ENCODE results near the gene SEPTIN2.
A peak's percentile ranks its signal among the peaks of the same experiment; 100 is the strongest.
"Not testable (repeated sequence)": the region's sequence is repeated elsewhere in the genome, so short reads cannot be mapped to it uniquely, and the experiment has no call there.

SEPTIN2 gene

DNA sequence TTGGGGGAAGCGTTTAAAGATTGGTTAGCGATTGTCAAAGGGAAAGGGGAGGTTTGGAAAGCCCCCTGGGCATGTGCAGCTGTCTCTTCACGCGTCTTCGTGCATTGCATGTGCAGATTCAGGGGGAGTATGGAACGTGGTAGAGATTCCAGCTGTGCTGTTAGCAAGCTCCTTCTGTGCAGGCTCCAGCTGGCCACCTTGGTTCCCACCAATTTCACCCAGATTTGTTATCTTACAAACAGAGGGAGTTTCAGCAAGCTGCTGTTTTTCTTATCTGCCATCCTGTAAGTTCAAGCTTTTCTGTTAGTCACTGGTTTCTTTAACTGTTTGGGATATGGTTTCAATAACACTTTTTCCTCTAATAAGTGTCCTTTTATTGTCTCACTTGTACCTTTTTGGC, 70.8 kb downstream of the SEPTIN2 start:
- DNase-seq (ENCODE audit: low read depth, low spot score), result no peak
- ChIA-PET POLR2A (no interaction called here), CTCF (no interaction called here)
- H3K4me3 ChIP-seq (ENCODE audit: low read depth, low read length), result no peak overlapping the region
- TF ChIP-seq, protein P1, sequence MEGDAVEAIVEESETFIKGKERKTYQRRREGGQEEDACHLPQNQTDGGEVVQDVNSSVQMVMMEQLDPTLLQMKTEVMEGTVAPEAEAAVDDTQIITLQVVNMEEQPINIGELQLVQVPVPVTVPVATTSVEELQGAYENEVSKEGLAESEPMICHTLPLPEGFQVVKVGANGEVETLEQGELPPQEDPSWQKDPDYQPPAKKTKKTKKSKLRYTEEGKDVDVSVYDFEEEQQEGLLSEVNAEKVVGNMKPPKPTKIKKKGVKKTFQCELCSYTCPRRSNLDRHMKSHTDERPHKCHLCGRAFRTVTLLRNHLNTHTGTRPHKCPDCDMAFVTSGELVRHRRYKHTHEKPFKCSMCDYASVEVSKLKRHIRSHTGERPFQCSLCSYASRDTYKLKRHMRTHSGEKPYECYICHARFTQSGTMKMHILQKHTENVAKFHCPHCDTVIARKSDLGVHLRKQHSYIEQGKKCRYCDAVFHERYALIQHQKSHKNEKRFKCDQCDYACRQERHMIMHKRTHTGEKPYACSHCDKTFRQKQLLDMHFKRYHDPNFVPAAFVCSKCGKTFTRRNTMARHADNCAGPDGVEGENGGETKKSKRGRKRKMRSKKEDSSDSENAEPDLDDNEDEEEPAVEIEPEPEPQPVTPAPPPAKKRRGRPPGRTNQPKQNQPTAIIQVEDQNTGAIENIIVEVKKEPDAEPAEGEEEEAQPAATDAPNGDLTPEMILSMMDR (IDR thresholded peaks at IDR 0.05; ENCODE audit: insufficient read depth, low read length, missing control alignments), result no peak

DNA sequence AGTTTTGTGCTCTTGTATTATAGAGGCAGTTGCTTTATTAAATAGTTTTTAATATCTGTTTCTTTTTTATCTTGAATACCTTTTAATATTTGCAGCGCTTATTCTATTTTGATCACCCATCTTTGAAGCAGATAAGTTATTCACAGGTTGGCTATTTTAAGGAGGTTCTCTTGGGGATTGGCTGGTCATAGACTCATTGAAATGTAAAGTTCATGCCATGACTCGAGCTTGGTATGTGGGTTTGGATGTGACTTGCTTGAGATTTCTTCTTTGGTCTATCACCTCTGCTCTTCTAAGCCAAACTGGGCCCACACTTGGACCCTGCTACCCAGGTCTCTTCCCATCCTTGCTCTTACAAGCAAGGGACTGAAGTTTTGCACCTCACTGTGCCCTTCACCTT, 74.0 kb downstream of the SEPTIN2 start:
- ChIA-PET CTCF (interaction anchor here (1.6 kb wide), 1 partner anchor 14 kb away, joined by 4 read pairs; no protein-coding TSS in a partner anchor), POLR2A (no interaction called here)
- no peak for DNase-seq (ENCODE audit: low read depth, low spot score)
- no peak overlapping the region for H3K4me3 ChIP-seq (ENCODE audit: low read depth, low read length)
- TF ChIP-seq, protein P1 (IDR thresholded peaks at IDR 0.05; ENCODE audit: insufficient read depth, low read length, missing control alignments), result no peak

DNA sequence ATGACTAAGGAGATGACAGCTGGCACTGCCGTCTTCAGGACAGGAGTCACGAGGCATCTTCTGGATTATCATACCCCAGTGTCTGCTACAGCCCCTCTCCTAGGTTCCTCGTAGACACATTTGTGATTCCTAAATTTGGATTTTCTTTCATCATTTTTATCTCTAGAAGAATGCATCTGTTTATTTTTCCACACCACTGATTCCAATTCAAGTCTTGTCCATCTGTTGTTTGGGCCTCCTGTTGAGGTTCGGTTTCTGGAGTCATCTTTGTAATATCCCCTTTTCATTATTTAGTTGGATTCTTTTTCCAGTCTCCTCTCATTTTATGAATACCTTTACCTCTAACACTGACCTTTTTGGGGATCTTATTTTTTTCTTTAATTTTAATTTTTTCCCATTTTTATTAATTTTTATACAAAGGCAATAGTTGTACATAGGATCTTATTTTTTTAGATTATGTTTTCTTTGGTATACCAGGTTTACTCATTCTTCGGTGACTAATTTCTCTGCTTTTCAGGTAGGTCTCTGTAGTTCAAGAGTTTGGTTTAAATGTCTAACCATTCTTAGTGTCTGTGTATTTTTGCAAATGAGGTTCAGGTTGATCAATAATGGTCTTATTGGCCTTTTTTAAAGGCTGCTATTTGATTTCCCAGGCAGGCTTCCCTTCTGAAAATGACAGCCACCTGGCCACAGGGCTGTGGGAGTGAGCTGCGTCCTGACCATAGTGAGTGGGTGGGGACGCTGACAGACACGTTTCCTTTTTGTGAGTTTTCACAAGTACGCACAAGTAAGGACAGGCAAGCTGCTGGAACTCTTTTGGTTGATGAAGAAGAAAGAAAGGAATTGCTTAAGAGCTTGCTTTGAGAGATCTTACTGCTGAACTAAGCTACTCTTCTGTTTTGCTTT, 74.8 kb downstream of the SEPTIN2 start:
- TF ChIP-seq, protein P1 (IDR thresholded peaks at IDR 0.05; ENCODE audit: insufficient read depth, low read length, missing control alignments), result no peak
- no peak overlapping the region for H3K4me3 ChIP-seq (ENCODE audit: low read depth, low read length)
- ChIA-PET CTCF (interaction anchor here (0.9 to 1.6 kb wide), 4 partner anchors 13 to 312 kb away, joined by 3 to 4 read pairs (median 3); partner anchors contain the start of genes HDLBP and SEPTIN2), POLR2A (no interaction called here)
- DNase-seq (ENCODE audit: low read depth, low spot score), result no peak

DNA sequence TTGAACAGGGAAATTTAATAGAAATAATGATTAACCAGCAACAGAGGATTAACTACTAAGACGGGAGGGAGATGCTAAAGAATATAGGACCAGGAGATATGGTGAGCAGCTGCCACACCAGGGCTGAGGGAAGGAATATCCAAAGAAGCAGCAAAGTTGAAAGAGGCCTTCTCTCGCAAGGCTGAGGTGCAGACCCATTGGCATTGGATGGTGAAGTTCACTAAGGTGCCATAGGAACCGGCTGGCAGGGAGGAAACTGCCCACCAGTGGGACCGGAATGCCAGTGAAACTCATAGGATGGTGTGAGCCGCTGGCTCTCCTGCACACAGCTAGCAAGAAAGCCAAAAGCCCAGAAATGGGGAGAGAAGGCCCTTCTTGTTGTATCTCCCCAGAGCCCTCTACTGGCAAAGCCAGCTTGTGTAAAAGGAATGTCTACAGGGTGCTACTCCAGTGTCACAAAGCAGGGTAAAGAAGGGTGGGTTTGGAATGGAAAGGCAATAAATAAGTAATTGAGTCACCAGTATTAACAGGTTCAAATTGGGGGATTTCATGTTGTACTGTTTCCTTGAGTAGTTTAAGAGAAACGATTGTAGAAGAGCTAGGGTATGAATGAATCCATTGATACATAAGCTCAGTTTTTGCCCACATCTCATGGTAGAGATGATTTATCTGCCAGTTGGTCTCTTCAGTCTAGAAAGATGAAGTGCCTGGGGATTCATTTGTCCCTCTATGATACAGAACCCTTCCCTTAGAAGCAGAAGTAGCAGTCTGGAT, 76.4 kb downstream of the SEPTIN2 start:
- no peak for DNase-seq (ENCODE audit: low read depth, low spot score)
- CTCF ChIA-PET, result interaction anchor here (0.7 to 1.7 kb wide), 8 partner anchors 9 to 541 kb away, joined by 3 to 5 read pairs (median 3); no protein-coding TSS in a partner anchor
- TF ChIP-seq, protein P1 (IDR thresholded peaks at IDR 0.05; ENCODE audit: insufficient read depth, low read length, missing control alignments), result peak; percentile 46
- POLR2A ChIA-PET, result no interaction called here
- H3K4me3 ChIP-seq (ENCODE audit: low read depth, low read length), result no peak overlapping the region

DNA sequence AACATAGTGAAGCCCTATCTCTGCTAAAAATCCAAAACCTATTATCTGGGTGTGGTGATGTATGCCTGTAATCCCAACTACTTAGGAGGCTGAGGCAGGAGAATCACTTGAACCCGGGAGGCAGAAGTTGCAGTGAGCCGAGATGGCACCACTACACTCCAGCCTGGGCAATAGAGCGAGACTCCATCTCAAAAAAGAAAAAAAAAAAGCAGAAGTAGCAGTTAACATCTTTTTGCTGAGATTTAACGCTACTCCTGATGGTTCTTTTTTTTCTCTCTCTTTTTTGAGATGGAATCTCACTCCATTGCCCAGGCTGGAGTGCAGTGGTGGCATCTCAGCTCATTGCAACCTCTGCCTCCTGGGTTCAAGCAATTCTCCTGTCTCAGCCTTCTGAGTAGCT, 77.0 kb downstream of the SEPTIN2 start:
- H3K4me3 ChIP-seq (ENCODE audit: low read depth, low read length); DNase-seq (ENCODE audit: low read depth, low spot score); POLR2A ChIA-PET: not testable (repeated sequence)
- CTCF ChIA-PET, result interaction anchor here (1.1 to 1.7 kb wide), 6 partner anchors 9 to 541 kb away, joined by 3 to 5 read pairs (median 4); no protein-coding TSS in a partner anchor

DNA sequence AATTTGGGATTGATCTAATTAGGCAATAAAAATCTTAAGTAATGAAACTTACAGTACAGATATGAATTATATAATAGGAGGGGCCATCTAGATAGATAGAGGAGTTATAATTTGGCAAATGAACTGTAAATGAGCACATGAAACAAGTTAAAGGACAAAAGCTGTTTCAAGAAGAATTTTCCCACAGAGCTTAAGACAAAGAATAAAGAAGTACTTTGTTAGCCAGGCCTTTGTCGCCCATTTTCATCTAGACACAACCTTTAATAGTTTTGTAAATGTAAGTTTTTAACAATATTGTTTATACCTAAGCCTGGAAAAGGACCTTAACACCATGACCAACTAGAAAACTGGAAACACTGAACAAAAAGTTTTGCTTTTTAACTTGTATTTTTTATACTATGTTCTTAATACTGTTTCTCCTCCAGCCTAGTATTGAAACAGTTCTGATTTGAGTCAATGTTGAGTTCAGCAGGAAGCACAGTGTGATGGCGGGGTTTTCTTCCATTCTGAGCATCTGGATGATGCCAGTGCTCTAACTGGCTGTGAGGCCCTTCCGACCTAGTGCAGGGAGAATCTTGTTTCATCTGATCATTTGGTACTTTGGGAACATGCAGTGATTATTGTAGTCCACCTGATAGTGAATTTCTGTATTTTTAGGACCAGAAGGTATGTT, 77.9 kb downstream of the SEPTIN2 start:
- TF ChIP-seq, protein P1 (IDR thresholded peaks at IDR 0.05; ENCODE audit: insufficient read depth, low read length, missing control alignments), result no peak
- DNase-seq (ENCODE audit: low read depth, low spot score), result no peak
- H3K4me3 ChIP-seq (ENCODE audit: low read depth, low read length), result no peak overlapping the region
- ChIA-PET CTCF (interaction anchor here (1.1 to 1.6 kb wide), 3 partner anchors 10 to 542 kb away, joined by 3 to 4 read pairs (median 3); no protein-coding TSS in a partner anchor), POLR2A (no interaction called here)

DNA sequence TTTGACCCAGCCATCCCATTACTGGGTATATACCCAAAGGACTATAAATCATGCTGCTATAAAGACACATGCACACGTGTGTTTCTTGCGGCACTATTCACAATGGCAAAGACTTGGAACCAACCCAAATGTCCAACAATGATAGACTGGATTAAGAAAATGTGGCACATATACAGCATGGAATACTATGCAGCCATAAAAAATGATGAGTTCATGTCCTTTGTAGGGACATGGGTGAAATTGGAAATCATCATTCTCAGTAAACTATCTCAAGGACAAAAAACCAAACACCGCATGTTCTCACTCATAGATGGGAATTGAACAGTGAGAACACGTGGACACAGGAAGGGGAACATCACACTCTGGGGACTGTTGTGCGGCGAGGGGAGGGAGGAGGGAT, 81.1 kb downstream of the SEPTIN2 start:
- POLR2A ChIA-PET; DNase-seq (ENCODE audit: low read depth, low spot score); H3K4me3 ChIP-seq (ENCODE audit: low read depth, low read length); CTCF ChIA-PET: not testable (repeated sequence)
